IPS-18a (cell line): ENCODE results near the gene DOCK8.

ENCODE experiments used
- H3K27ac ChIP-seq: one replicate; pipeline ENCODE4 v1.5.1; 2013; ENCODE audit warnings: low read length
- H3K27me3 ChIP-seq: one replicate; pipeline ENCODE4 v1.6.1; 2013; ENCODE audit warnings: mild to moderate bottlenecking, low read length; ENCODE audit not compliant: control insufficient read depth, insufficient read depth
- H3K36me3 ChIP-seq: one replicate; pipeline ENCODE4 v1.6.1; 2013; ENCODE audit warnings: low read depth, low read length; ENCODE audit not compliant: control insufficient read depth
- H3K4me1 ChIP-seq: one replicate; pipeline ENCODE4 v1.6.1; 2013; ENCODE audit warnings: low read depth, low read length; ENCODE audit not compliant: control insufficient read depth
- H3K4me3 ChIP-seq: one replicate; pipeline ENCODE4 v1.5.1; 2013; ENCODE audit warnings: low read length
- H3K9ac ChIP-seq: one replicate; pipeline ENCODE4 v1.6.1; 2013; ENCODE audit warnings: mild to moderate bottlenecking, low read length, moderate library complexity
- H3K9me3 ChIP-seq: one replicate; pipeline ENCODE4 v1.6.1; 2013; ENCODE audit warnings: low read depth, low read length; ENCODE audit not compliant: control insufficient read depth

Gene DOCK8

DNA sequence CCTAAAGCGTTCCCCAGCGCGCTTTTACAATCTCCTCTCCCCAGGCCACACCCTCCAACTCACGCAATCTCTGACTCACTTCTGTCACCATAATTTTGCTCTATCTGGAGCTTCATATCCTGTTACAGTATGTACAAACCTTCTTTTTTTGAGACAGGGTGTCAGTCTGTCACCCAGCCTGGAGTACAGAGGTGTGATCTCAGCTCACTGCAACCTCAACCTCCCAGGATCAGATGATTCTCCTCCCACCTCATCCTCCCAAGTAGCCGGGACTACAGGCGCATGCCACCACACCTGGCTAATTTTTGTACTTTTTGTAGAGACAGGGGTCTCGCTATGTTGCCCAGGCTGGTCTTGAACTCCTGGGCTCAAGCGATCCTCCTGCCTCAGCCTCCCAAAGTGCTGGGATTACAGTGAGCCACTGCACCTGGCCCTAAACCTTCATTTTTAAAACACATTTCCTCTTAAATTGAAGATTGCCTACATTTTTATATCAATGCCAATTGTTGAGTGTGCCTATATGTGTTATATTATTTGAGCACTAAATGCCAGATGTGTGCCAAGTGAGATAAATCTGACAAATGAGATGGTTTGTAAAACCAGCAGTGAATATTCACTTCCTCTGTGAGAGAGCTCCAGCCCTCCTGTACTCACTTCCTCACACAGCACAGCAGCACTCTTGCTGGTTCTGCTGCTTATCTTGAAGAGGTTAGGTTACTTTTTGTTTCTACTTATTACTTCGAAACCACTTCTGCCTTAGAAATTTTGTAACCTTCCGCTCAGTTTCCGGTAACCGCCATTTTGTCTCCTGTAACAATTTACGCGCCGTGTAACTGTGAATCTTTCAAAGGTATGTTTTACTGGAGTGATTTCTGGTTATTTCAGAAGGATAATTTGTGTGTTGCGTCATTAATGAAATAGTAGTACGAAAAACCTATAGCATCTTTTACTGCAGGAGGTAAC lies 57.9 kb downstream of the DOCK8 start:
- Histone ChIP-seq H3K4me3 (no peak overlapping the region), H3K4me1 (no peaks in the 10 kb centered on the region), H3K36me3 (no peaks in the 10 kb centered on the region), H3K27me3 (no peaks in the 10 kb centered on the region), H3K9me3 (no peaks in the 10 kb centered on the region), H3K9ac (no peak overlapping the region), H3K27ac (no peak overlapping the region)

DNA sequence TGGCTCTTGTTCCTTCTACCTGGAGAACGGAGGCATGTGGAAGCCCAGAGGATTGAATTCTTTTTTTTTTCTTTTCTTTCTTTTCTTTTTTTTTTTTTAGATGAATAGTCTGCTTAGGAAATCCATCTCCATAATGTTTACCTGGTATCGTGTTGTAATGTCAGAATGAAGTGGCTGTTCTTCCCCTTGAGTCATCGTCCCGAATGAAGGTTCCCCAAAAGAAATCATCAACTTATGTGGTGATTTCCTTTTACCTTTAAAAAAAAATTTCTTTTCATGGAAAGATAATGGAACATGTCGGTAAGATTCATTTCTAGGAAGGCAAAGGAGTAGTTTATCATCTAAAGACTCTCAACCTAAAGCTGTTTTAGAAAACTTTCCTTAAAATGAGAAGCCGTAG lies 59.7 kb downstream of the DOCK8 start:
- Histone ChIP-seq H3K9me3 (no peaks in the 10 kb centered on the region), H3K27me3 (no peaks in the 10 kb centered on the region), H3K4me1 (no peaks in the 10 kb centered on the region), H3K9ac (no peak overlapping the region), H3K36me3 (no peaks in the 10 kb centered on the region), H3K4me3 (no peak overlapping the region), H3K27ac (no peak overlapping the region)

DNA sequence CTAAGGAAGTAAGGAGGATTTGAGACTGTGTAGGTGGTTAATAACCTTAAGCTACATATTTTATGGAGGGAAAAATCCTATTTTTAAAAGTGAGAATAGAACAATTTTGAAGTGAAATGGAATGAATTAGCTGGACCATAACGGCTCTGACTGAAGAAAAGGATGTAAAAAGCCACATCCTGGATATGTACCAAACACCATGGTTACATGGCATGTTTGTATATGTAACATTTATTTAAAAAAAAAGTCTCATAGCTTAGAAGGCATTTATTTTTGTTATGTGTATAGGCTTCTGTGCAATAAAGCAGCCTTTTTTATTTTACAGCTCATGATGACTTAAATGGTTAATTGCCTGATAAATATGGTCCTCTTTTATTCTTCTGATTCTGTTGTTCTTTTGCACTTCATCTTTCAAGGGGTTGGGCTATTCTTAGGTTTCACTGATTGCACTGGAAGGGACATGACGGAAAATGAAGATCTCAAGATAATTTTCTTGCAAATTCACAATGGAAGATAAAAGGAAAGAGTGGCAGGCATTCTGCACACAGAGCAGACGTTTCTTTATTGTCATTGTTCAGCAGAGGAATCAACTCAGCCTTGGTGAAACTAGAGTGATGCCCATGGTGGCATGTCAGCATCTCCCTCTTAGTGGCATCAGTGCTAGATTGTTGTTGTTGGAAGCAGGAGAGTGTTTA lies 63.1 kb downstream of the DOCK8 start:
- Histone ChIP-seq H3K4me1 (no peaks in the 10 kb centered on the region), H3K27ac (no peak overlapping the region), H3K36me3 (no peaks in the 10 kb centered on the region)

DNA sequence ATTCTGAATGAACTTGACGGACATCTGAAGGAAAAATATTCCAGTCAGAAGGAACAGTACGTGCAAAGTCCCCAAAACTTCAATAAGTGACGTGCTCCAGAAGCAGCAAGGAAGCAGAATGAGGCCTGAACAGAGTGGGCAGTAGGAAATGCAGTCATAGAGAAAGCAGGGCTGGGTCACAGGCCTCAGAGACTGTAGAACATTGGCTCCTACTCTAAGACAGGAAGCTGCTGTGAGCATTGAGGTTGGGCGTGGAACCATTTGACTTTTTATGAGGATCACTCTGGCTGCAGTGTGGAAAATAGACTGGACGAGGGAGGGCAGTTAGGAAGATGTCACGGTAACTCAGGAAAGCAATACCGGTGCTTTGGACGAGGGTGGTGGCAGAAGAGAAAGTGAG lies 64.0 kb downstream of the DOCK8 start:
- Histone ChIP-seq H3K4me1 (no peaks in the 10 kb centered on the region), H3K9me3 (no peaks in the 10 kb centered on the region), H3K27ac (no peak overlapping the region), H3K27me3 (no peaks in the 10 kb centered on the region), H3K36me3 (no peaks in the 10 kb centered on the region), H3K9ac (no peak overlapping the region), H3K4me3 (no peak overlapping the region)

More for the DNA sequence above, 63.1 kb downstream of the DOCK8 start:
- no peaks in the 10 kb centered on the region for H3K9me3 ChIP-seq
- no peak overlapping the region for H3K4me3 ChIP-seq
- H3K27me3 ChIP-seq, result no peaks in the 10 kb centered on the region
- H3K9ac ChIP-seq, result no peak overlapping the region

DNA sequence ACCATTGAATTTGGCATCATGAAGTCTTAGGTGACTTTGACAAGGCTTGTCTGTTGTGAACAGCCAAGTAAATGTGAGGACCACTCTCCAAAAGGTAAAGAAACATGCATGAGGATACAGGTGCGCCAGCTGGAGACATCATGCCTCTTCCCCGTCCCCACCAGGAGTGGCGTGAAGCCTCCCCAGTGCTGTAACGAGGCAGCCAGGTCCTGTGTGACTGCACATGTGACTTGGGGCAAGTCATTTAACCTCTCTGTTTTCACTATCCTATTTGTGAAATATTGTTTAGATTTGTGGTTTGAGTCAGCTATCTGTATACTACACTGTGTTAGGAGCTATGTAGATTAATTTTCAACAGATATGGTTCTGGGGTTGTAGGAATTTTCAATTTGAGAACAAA lies 65.0 kb downstream of the DOCK8 start:
- H3K27me3 ChIP-seq, result no peaks in the 10 kb centered on the region
- no peak overlapping the region for H3K4me3 ChIP-seq
- H3K9ac ChIP-seq, result no peak overlapping the region
- H3K36me3 ChIP-seq, result no peaks in the 10 kb centered on the region
- H3K27ac ChIP-seq, result no peak overlapping the region
- H3K4me1 ChIP-seq, result no peaks in the 10 kb centered on the region
- no peaks in the 10 kb centered on the region for H3K9me3 ChIP-seq

DNA sequence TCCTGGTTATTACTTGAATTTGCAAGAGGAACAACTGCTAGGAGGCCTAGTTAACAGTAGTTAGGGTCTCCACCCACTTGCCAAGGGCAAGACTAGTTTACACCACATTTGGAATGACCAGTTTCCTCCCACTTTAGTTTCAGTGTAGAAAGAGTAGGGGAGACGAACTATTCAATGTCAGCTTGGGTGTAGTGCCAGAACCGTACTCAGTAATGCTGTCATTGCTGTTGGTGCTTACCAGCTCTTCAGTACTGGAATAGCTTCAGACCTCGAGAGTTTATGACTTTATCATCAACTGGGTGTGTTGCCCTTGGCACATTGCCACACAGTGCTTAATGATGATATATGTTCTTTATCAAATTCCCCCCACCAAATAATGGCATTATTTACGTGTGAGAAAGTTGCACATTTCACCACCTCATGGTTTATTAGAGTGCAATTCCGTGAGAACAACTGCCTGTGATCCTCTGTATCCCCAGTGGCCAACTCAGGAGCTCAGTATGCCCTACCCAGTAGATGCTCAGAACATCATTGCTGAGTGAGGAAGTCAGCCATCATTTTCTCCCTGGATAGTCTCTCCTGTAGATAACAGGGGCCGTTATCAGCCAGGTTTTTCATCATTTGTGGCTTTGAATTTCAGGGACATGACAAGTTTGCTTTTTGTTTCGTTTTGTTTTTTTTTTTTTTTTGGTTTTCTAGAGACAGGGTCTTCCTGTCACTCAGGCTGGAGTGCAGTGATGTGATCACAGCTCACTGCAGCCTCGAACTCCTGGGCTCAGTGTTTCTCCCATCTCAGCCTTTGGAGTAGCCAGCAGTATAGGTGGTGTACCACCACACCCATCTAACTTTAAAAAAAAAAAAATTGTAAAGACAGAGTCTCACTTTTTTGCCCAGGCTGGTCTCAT lies 67.3 kb downstream of the DOCK8 start:
- Histone ChIP-seq H3K27ac (no peak overlapping the region), H3K9ac (no peak overlapping the region), H3K36me3 (no peaks in the 10 kb centered on the region)

DNA sequence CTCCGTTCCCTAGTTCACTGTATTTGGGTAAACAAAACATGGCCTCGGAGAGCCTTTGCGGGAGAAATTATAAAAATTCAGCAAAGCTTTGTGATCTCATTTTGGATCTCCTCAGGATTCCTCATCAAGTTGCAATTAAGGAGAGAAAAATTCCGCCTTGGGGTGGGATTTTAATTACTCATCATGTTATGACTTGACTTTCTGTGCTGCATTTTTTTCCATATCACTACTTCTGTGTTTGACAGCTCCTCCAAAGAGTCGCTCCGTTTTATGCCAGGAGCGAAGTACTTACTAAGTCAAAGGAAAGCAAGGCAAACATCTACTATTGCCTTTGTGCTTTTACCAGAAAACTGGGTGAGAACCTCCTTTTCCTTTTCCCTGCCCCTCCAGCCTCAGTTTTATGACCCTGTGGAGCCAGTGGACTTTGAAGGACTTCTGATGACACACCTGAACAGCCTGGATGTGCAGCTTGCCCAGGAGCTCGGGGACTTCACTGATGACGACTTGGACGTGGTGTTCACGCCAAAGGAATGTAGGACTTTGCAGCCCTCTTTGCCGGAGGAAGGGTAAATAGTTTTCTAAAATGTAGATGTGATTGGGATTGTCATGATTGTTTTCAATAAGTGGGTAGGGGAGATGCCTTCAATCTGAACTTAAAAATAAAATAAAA lies 71.5 kb downstream of the DOCK8 start:
- no peaks in the 10 kb centered on the region for H3K4me1 ChIP-seq
- no peak overlapping the region for H3K27ac ChIP-seq
- H3K36me3 ChIP-seq, result no peaks in the 10 kb centered on the region
- H3K27me3 ChIP-seq, result no peaks in the 10 kb centered on the region
- H3K9ac ChIP-seq, result no peak overlapping the region
- no peak overlapping the region for H3K4me3 ChIP-seq
- H3K9me3 ChIP-seq, result no peaks in the 10 kb centered on the region

More for the DNA sequence above, 67.3 kb downstream of the DOCK8 start:
- Histone ChIP-seq H3K9me3 (no peaks in the 10 kb centered on the region), H3K27me3 (no peaks in the 10 kb centered on the region), H3K4me1 (no peaks in the 10 kb centered on the region), H3K4me3 (no peak overlapping the region)

DNA sequence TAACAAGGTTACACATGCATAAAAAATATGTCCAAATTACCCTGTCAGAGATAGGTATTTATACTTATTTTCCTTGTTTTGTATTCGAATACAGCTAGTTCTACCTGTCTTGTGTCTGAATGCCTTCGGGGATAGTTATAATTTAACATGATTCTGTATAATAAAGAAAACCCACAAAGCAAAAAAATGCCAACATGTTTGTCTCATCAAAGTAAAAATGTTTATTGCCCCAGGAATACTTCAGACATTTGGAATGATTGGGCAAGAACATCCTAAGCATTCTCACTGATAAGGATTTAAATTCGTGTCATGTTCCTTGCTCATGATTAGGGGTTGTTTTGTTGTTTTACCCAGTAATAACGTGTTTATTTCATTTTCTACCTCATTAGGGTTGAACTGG lies 74.5 kb downstream of the DOCK8 start:
- H3K36me3 ChIP-seq, result no peaks in the 10 kb centered on the region
- no peaks in the 10 kb centered on the region for H3K27me3 ChIP-seq
- H3K27ac ChIP-seq, result no peak overlapping the region
- no peaks in the 10 kb centered on the region for H3K9me3 ChIP-seq
- no peak overlapping the region for H3K4me3 ChIP-seq
- no peak overlapping the region for H3K9ac ChIP-seq
- no peaks in the 10 kb centered on the region for H3K4me1 ChIP-seq

DNA sequence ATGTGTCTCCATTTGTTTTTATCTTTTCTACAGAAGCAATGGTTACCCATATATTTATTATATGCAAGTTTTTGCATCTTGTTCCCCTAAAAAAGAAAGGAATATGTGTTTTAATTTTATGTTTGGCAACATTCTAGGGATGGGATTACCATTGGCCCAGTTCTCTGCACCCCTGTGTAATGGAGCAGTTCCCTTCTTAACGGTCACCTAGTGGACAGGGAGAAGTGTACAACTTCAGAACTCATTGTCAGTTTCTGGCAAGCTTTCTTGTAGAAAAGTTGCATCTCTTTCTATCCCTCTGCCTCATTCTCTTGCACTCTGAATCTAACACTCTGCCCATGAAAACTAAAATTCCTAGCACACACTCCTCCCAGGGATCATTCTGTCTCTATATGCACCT lies 78.2 kb downstream of the DOCK8 start:
- no peaks in the 10 kb centered on the region for H3K9me3 ChIP-seq
- H3K4me1 ChIP-seq, result no peaks in the 10 kb centered on the region
- no peaks in the 10 kb centered on the region for H3K27me3 ChIP-seq
- no peak overlapping the region for H3K27ac ChIP-seq
- H3K36me3 ChIP-seq, result no peaks in the 10 kb centered on the region
- no peak overlapping the region for H3K9ac ChIP-seq
- no peak overlapping the region for H3K4me3 ChIP-seq

DNA sequence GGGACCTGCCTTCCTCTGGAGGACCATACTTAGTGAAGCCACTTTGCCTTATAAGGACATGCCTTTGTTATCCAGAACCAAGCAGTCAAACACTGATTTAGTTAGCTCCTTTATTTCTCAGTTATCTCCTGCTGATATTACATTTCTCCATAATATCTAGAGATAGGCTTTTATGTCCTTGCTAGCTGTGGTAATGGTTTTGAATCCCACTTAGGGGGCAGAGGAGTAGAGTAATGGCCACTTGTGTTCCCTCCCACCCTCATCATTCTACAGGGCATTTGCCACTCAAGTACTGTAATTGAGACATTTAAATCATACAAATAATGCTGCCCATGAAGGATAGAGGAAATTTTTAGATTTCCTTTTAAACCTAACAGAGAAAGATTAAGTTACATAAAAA lies 80.9 kb downstream of the DOCK8 start:
- H3K27me3 ChIP-seq, result no peaks in the 10 kb centered on the region
- H3K27ac ChIP-seq, result no peak overlapping the region
- no peaks in the 10 kb centered on the region for H3K36me3 ChIP-seq
- no peak overlapping the region for H3K9ac ChIP-seq
- H3K9me3 ChIP-seq, result no peaks in the 10 kb centered on the region
- no peaks in the 10 kb centered on the region for H3K4me1 ChIP-seq
- no peak overlapping the region for H3K4me3 ChIP-seq

DNA sequence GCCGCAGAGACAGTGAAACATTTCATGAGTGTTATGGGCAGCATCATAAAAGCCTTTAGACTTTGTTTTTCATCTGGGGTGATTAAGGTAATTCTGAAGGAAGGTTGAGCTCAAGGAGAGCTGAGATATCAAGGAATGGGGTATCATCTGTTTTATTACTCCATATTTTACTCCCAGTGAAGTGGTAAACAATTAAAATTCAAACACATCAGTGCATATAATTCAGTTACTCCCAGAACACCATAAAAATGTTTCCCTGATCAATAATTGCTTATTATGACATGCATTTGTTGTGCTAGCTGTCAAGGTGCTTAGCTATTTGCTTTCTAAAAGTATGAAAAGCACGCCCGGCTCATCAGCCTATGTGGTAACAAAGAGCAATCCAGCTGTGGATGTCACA lies 81.7 kb downstream of the DOCK8 start:
- Histone ChIP-seq H3K27ac (no peak overlapping the region), H3K27me3 (no peaks in the 10 kb centered on the region), H3K4me3 (no peak overlapping the region), H3K9me3 (no peaks in the 10 kb centered on the region), H3K9ac (no peak overlapping the region), H3K36me3 (no peaks in the 10 kb centered on the region), H3K4me1 (no peaks in the 10 kb centered on the region)
